ENCODE results near the gene ZBTB7C.

GRCh38 chr18:48313792-48314191, 95.4 kb downstream of the ZBTB7C start:
- no peak for TF ChIP-seq CTCF (IDR thresholded peaks at IDR 0.05)
- TF ChIP-seq PBX3 (IDR thresholded peaks at IDR 0.05), result no peak
- TF ChIP-seq REST (IDR thresholded peaks at IDR 0.05; ENCODE audit: low read depth, low read length), result no peak
- TF ChIP-seq YY1 (IDR thresholded peaks at IDR 0.05; ENCODE audit: low read depth), result no peak
- TF ChIP-seq NRF1 (IDR thresholded peaks at IDR 0.05; ENCODE audit: low read depth, low read length), result no peak
- TF ChIP-seq SMC3 (IDR thresholded peaks at IDR 0.05; ENCODE audit: low read depth, low read length), result no peak
- TF ChIP-seq EZH2phosphoT487 (IDR thresholded peaks at IDR 0.05; ENCODE audit: borderline replicate concordance, low read depth), result no peak
- no peak for TF ChIP-seq RFX5 (IDR thresholded peaks at IDR 0.05; ENCODE audit: low read length)
- TF ChIP-seq TCF12 (IDR thresholded peaks at IDR 0.05), result no peak
- TF ChIP-seq EP300 (IDR thresholded peaks at IDR 0.05; ENCODE audit: borderline replicate concordance in 1 of 2, low read depth in 1 of 2, low read length in 1 of 2), result no peak

All from SK-N-SH (cell line).